Erythroblast (primary cell): ENCODE measurements around the gene RGS9BP.

ENCODE experiments used
- GATA1 ChIP-seq: IDR thresholded peaks from 2 replicates; pipeline ENCODE4 v1.6.1; 2011; ENCODE audit warnings: low read depth, mild to moderate bottlenecking, control low read depth, low read length, moderate library complexity
- POLR2A ChIP-seq: IDR thresholded peaks from 2 replicates; pipeline ENCODE4 v1.6.1; 2011; ENCODE audit warnings: mild to moderate bottlenecking, low read length

DNA sequence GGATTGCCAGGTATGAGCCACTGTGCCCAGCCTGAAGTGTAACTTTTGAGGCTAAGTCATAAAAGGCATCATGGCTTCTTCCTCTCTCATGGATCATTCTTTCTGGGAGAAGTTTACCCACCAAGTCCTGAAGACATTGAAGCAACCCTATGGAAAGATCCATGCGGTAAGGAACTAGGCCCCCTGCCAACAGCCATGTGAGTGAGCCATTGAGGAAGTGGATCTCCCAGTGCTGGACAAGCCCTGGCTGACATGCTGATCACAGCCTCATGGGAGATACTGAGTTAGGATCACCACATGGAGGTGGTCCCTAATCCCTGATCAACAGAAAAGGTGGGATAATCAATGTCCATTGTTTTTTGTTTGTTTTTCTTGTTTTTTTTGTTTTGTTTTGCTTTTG lies 12.7 kb downstream of the RGS9BP start:
- TF ChIP-seq POLR2A (no peak), GATA1 (no peak)
